Measurements from ENCODE around the gene PJA2. TPM values are rescaled to one million over a fixed set of nuclear protein-coding genes. Genes with fewer than 3 reads are reported as not detected.

PJA2 gene
- total RNA-seq, 4 donors from 2014 or later: 43.5 to 68.1 (median 65.0) TPM

GRCh38 chr5:109350537-109351270, 59.1 kb downstream of the PJA2 start:
- no peaks in the 10 kb centered on the region for H3K9me3 ChIP-seq
- no peaks in the 10 kb centered on the region for H3K27me3 ChIP-seq
- H3K4me3 ChIP-seq: no peak overlapping the region
- H3K4me1 ChIP-seq: peaks cover 6% of the 10 kb centered on the region
- no peak for DNase-seq (ENCODE audit: low spot score in 2 of 2)
- H3K36me3 ChIP-seq: peaks cover 25% of the 10 kb centered on the region
- TF ChIP-seq POLR2A (IDR thresholded peaks at IDR 0.05) (no peak), EP300 (IDR thresholded peaks at IDR 0.05) (no peak), POLR2AphosphoS5 (IDR thresholded peaks at IDR 0.05) (no peak), CTCF (IDR thresholded peaks at IDR 0.05) (no peak)
- no peak overlapping the region for H3K27ac ChIP-seq
- 75% methylated on average over 5 of the region's 5 CpGs for WGBS

- WGBS: 75% methylated on average over 2 of the region's 2 CpGs
- no peak overlapping the region for H3K27ac ChIP-seq
- TF ChIP-seq EP300 (IDR thresholded peaks at IDR 0.05): no peak
- no peak for TF ChIP-seq POLR2A (IDR thresholded peaks at IDR 0.05)
- no peak for TF ChIP-seq CTCF (IDR thresholded peaks at IDR 0.05)
- TF ChIP-seq POLR2AphosphoS5 (IDR thresholded peaks at IDR 0.05): no peak
- H3K27me3 ChIP-seq: no peaks in the 10 kb centered on the region
- no peak overlapping the region for H3K4me3 ChIP-seq
- no peaks in the 10 kb centered on the region for H3K9me3 ChIP-seq
- H3K4me1 ChIP-seq: peaks cover 6% of the 10 kb centered on the region
- DNase-seq (ENCODE audit: low spot score in 2 of 2): no peak
- H3K36me3 ChIP-seq: peaks cover 19% of the 10 kb centered on the region
These were observed 60.4 kb downstream of the PJA2 start for GRCh38 chr5:109349388-109349787.

GRCh38 chr5:109347252-109347888, 62.4 kb downstream of the PJA2 start:
- Histone ChIP-seq H3K27me3 (no peaks in the 10 kb centered on the region), H3K36me3 (peaks cover 28% of the 10 kb centered on the region), H3K4me3 (no peak overlapping the region), H3K27ac (no peak overlapping the region), H3K9me3 (no peaks in the 10 kb centered on the region), H3K4me1 (peaks cover 6% of the 10 kb centered on the region)
- TF ChIP-seq POLR2AphosphoS5 (IDR thresholded peaks at IDR 0.05): no peak
- no peak for TF ChIP-seq CTCF (IDR thresholded peaks at IDR 0.05)
- TF ChIP-seq EP300 (IDR thresholded peaks at IDR 0.05): no peak
- TF ChIP-seq POLR2A (IDR thresholded peaks at IDR 0.05): no peak
- DNase-seq (ENCODE audit: low spot score in 2 of 2): no peak

GRCh38 chr5:109345699-109346098, 64.1 kb downstream of the PJA2 start:
- TF ChIP-seq POLR2AphosphoS5 (IDR thresholded peaks at IDR 0.05) (no peak), POLR2A (IDR thresholded peaks at IDR 0.05) (no peak), CTCF (IDR thresholded peaks at IDR 0.05) (no peak), EP300 (IDR thresholded peaks at IDR 0.05) (no peak)
- H3K9me3 ChIP-seq: no peaks in the 10 kb centered on the region
- H3K36me3 ChIP-seq: peaks cover 28% of the 10 kb centered on the region
- H3K4me3 ChIP-seq: no peak overlapping the region
- peaks cover 6% of the 10 kb centered on the region for H3K4me1 ChIP-seq
- no peaks in the 10 kb centered on the region for H3K27me3 ChIP-seq
- no peak for DNase-seq (ENCODE audit: low spot score in 2 of 2)
- no peak overlapping the region for H3K27ac ChIP-seq
- WGBS: 85% methylated on average over 2 of the region's 2 CpGs

GRCh38 chr5:109340351-109340750, 69.4 kb downstream of the PJA2 start:
- H3K36me3 ChIP-seq: peaks cover 41% of the 10 kb centered on the region
- H3K9me3 ChIP-seq: no peaks in the 10 kb centered on the region
- no peaks in the 10 kb centered on the region for H3K4me1 ChIP-seq
- WGBS: 88% methylated on average over 4 of the region's 5 CpGs
- no peak for DNase-seq (ENCODE audit: low spot score in 2 of 2)
- no peak overlapping the region for H3K4me3 ChIP-seq
- no peak overlapping the region for H3K27ac ChIP-seq
- TF ChIP-seq EP300 (IDR thresholded peaks at IDR 0.05): no peak
- TF ChIP-seq CTCF (IDR thresholded peaks at IDR 0.05): no peak
- TF ChIP-seq POLR2AphosphoS5 (IDR thresholded peaks at IDR 0.05): no peak
- no peak for TF ChIP-seq POLR2A (IDR thresholded peaks at IDR 0.05)
- H3K27me3 ChIP-seq: no peaks in the 10 kb centered on the region

Measured in suprapubic skin (tissue), 4 donors.